Coronary artery (tissue), 2 donors: ENCODE measurements around the gene CDH11.

Experiments used
- DNase-seq: peaks from one replicate; pipeline ENCODE4 v3.0.0-alpha.2; 2017; ENCODE audit warnings: low spot score
- H3K27ac ChIP-seq, 2 donors: fragments of 200-600 bp; sonication (generic); one replicate each; pipeline ENCODE4 v1.5.1; 2016 to 2019
- H3K4me3 ChIP-seq: fragments of 200-600 bp; sonication (generic); 2 replicates; pipeline ENCODE4 v1.5.1; 2016; ENCODE audit warnings: mild to moderate bottlenecking, moderate library complexity
- TF ChIP-seq, protein P1 (sequence below): fragments of 200-600 bp; sonication (generic); IDR thresholded peaks from one replicate; pipeline ENCODE4 v1.5.1; 2019; ENCODE audit warnings: antibody characterized with exemption

CDH11 gene, protein sequence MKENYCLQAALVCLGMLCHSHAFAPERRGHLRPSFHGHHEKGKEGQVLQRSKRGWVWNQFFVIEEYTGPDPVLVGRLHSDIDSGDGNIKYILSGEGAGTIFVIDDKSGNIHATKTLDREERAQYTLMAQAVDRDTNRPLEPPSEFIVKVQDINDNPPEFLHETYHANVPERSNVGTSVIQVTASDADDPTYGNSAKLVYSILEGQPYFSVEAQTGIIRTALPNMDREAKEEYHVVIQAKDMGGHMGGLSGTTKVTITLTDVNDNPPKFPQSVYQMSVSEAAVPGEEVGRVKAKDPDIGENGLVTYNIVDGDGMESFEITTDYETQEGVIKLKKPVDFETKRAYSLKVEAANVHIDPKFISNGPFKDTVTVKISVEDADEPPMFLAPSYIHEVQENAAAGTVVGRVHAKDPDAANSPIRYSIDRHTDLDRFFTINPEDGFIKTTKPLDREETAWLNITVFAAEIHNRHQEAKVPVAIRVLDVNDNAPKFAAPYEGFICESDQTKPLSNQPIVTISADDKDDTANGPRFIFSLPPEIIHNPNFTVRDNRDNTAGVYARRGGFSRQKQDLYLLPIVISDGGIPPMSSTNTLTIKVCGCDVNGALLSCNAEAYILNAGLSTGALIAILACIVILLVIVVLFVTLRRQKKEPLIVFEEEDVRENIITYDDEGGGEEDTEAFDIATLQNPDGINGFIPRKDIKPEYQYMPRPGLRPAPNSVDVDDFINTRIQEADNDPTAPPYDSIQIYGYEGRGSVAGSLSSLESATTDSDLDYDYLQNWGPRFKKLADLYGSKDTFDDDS

GRCh38 chr16:65121870-65122723 is at the start of gene CDH11:
CDH11 (minus strand) TSS chr16:65122063; CDS start chr16:65004869, 117,194 bp downstream.
- DNase-seq = peak; percentile 91
- TF ChIP-seq, protein P1, sequence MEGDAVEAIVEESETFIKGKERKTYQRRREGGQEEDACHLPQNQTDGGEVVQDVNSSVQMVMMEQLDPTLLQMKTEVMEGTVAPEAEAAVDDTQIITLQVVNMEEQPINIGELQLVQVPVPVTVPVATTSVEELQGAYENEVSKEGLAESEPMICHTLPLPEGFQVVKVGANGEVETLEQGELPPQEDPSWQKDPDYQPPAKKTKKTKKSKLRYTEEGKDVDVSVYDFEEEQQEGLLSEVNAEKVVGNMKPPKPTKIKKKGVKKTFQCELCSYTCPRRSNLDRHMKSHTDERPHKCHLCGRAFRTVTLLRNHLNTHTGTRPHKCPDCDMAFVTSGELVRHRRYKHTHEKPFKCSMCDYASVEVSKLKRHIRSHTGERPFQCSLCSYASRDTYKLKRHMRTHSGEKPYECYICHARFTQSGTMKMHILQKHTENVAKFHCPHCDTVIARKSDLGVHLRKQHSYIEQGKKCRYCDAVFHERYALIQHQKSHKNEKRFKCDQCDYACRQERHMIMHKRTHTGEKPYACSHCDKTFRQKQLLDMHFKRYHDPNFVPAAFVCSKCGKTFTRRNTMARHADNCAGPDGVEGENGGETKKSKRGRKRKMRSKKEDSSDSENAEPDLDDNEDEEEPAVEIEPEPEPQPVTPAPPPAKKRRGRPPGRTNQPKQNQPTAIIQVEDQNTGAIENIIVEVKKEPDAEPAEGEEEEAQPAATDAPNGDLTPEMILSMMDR = peak; percentile 21
- Histone ChIP-seq H3K27ac (peak within 1 kb of the TSS; percentile 96 to 99), H3K4me3 (peak within 1 kb of the TSS; percentile 94)

DNA sequence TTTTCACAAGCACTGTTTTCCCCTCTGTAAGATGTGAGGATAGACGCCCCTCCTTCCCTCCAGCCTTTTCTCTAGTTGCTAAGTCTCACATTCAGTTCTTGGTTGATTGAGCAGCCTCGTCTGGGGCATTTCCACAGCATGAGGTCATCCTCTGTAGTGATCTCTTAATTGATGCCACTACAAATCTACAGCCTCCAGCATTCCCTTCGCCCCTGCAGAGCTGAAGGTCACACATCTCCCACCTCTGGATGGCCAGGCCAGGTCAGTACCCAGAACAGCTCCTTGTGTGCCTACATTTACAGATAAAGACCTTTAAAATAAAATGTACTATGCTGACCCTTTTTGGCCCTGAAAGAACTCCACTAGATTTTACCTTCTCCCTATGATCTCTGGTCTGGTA is 32.5 kb upstream of the CDH11 start:
- TF ChIP-seq, protein P1 = no peak
- DNase-seq = no peak
- Histone ChIP-seq H3K27ac (no peak overlapping the region), H3K4me3 (no peak overlapping the region)

GRCh38 chr16:65153365-65154105 is 31.7 kb upstream of the CDH11 start:
- Histone ChIP-seq H3K27ac (no peak overlapping the region), H3K4me3 (no peak overlapping the region)
- TF ChIP-seq, protein P1 = no peak
- no peak for DNase-seq

GRCh38 chr16:65148804-65149203 is 26.9 kb upstream of the CDH11 start:
- TF ChIP-seq, protein P1 = no peak
- H3K4me3 ChIP-seq = no peak overlapping the region
- no peak for DNase-seq
- no peak overlapping the region for H3K27ac ChIP-seq

DNA sequence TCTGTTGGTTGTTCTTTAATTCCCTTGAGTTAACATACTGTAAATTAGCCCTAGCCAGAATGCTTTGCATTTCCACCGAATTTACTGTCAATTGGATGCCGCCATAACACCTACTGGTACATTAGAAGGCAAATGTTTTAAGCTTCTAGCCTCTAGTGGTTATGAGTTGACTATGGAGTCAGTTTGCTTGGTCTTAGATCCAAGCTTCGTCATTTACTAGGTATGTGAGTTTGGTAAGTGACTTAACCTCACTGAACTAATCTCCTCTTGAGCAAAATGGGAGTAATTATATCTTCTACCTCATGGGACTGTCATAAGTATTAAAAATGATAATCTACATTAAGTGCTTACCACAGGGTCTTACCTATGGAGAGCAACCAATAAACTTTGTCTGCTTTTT is 20.4 kb upstream of the CDH11 start:
- no peak overlapping the region for H3K27ac ChIP-seq
- TF ChIP-seq, protein P1 = no peak
- H3K4me3 ChIP-seq = no peak overlapping the region
- DNase-seq = no peak

DNA sequence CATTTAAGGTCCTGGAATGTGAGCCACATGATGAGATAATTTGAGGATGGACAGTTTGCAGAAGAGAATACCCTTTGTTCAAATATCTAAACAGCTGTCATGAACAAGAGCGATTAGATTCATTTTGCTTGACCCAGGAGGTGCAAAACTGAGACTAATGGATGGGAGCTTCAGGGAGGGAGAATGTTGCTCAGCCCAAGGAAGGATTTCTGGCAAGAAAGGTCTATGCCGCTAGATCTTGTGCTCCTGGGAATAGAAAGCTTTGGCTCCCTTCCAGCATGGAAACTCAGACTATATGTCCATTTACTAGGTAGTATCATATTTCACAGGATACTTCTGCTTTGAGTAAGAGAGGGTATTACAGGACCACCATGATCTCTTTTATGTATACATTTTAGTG is 14.8 kb upstream of the CDH11 start:
- DNase-seq = no peak
- Histone ChIP-seq H3K4me3 (no peak overlapping the region), H3K27ac (no peak overlapping the region)
- TF ChIP-seq, protein P1 = no peak
